GM21529 (cell line): ENCODE data around the gene SESN3.
"Not testable (repeated sequence)": the region's sequence is repeated elsewhere in the genome, so short reads cannot be mapped to it uniquely, and the experiment has no call there.

Experiments used
- ATAC-seq: cut with Tn5 transposase; IDR thresholded peaks from one replicate; pipeline ENCODE4 v1.9.1; 2021; ENCODE audit not compliant: unreplicated experiment

The SESN3 gene

GRCh38 chr11:95231127-95231880 is at the start of gene SESN3:
Gene SESN3 (minus strand): TSS chr11:95231202. CDS start chr11:95230860, 342 bp downstream.
- peak; percentile 94 for ATAC-seq

- ATAC-seq: peak; percentile 71
Measured at GRCh38 chr11:95279921-95280868, 49.2 kb upstream of the SESN3 start.

GRCh38 chr11:95277868-95278267 is 46.9 kb upstream of the SESN3 start:
- ATAC-seq: no peak

GRCh38 chr11:95276139-95276538 is 45.1 kb upstream of the SESN3 start:
- no peak for ATAC-seq

DNA sequence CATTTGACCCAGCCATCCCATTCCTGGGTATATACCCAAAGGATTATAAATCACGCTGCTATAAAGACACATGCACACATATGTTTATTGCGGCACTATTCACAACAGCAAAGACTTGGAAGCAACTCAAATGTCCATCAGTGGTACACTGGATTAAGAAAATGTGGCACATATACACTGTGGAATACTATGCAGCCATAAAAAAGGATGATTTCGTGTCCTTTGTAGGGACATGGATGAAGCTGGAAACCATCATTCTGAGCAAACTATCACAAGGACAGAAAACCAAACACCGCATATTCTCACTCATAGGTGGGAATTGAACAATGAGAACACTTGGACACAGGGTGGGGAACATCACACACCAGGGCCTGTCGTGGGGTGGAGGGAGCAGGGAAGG is 42.6 kb upstream of the SESN3 start:
- ATAC-seq: not testable (repeated sequence)

DNA sequence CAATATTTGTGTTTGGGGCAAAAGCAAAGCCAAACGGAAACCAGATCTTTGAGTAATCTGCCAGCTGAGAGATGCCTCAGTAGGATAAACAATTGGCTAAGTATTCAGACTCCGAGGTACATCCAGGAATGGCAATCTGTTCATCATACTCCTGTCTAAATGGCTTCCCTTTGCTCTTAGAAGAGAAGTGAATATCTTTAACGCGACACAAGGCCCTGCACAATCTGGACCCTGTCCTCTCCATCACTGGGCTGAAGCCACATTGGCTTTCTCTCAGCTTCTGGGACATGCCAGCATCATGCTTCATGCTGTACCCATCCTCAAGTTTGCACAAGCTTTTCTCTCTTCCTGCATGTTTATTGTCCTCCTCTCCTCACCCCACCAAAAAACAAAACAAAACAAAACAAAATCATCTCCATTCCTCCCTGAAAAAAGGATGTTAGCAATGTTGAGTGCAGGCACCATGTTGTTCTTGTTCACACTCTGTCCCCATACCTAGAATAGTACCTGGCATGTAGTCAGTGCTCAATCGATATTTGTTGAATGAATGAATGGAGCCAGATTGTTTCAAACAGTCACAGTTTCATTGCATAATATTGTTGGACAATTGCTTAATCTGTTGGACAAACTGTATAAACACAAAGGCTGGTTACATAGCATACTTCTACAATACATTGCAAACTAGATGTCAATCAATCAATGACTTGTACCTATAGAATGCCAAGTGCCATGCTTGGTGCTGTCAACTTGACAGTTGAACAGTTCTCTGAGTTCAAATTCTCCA is 38.2 kb upstream of the SESN3 start:
- no peak for ATAC-seq

- no peak for ATAC-seq
Measured at GRCh38 chr11:95268391-95268790, 37.4 kb upstream of the SESN3 start.

DNA sequence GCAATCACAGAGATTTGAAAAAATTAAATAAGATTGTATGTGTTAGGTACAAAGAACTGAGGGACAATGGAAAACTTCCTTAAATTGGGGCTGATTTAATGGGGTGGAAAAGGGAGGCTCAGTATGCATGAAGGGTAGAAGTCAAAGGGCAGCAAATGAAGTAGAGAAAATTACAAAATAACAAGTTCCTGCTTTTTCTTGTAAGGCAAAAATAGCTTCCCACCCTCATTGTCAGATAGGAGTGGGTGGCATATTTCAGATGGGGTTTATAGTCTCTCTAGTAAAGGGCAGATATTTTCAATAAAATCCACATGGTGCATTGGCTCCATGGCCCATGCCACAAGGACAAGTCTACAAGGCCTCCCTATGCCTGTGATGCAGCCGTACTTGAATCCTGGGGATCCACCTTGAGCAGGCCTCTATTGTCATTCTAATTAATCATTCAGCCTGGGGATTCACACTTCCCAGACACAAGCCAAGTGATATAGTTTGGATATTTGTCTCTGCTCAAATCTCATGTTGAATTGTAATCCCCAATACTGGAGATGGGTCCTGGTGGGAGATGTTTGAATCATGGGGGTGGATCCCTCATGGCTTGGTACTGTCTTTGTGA is 36.7 kb upstream of the SESN3 start:
- no peak for ATAC-seq

- ATAC-seq: no peak
Measured at GRCh38 chr11:95266751-95267374, 35.9 kb upstream of the SESN3 start.

GRCh38 chr11:95264881-95265280 is 33.9 kb upstream of the SESN3 start:
- ATAC-seq: no peak

- ATAC-seq: no peak
Measured at GRCh38 chr11:95262994-95263765, 32.2 kb upstream of the SESN3 start.

DNA sequence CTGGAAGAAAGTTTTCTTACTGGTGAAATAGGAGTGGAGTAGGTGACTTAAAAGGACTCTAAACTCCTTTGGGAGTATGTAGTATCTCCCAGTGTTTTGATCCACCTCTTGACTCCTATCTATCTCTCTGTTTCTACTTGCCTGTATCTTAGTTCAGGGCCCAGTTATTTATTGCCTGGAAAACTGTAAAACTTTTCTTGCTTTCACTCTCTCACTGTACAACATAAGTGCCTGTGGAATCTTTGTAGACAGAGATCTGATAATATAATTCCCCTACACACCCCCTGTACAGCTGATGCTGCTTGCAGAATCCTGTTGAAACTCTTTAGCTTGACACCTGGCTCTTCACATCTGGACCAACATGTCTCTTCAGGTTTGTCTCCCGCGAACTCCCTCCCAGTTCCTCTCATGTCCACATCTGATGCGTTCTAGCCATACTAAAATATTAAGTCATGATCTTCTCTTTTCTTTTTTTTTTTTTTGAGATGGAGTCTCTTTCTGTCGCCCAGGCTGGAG is 26.5 kb upstream of the SESN3 start:
- no peak for ATAC-seq

DNA sequence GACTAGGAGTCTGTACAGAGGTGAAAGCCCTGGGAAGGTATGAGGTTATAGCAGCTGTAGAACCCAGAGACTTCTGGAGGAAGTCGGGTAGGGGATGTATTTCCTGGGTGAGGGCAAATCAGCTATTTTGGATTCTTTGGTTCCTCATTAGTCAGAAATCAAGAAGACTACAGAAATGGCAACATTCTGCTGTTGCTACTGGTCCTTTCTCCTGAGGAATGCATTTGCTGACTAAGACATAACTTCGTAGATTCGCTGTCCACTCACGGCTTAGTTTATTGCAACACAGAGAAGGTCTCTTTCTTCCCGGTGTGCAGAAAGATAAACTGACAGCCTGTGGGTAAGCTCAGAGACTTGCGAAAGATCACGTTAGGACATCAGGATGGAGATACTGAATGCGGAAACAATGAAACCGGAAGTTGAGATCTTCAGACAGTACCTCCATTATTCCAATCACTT is 25.3 kb upstream of the SESN3 start:
- ATAC-seq: peak; percentile 21

DNA sequence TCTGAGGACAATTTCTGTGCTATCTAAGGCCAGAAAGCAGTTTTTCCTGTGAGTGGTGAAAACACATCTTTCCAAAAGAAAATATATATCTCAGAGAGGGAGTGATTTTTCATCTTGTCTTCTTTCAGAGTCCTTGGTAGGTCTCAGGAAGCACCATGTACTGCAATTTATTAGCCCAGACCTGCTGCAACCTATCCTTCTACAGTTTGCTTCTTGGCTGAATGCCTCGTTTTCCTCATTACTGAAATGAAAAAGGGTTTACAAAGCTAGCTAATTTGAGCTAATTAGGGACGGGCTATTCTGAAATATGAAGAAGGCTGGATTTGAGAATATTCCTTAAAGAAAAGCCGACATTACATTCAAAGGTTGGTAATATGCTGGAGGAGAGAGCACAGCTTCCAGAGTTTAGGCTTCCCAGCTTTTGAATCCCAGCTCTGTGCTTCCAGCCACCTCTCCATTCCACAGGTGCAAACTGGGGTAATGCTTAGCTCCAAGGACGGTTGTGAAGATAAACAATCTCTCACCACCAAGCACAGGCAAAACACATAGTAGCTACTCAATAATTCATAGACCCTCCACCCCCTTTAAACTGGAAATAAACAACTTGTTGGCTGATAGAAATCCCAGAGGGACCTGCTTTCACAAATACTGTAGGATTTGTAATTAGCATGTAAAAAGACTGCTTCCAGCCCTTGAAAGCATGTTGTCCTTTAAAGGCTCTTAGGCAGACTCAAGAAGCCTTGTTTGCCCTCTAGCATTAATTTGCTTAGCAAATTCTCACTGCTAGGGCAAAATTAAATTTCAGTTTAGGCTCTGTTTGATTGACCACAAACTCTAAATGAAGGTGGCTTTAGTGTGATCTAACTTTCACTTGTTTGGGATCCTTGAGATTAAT is 24.5 kb upstream of the SESN3 start:
- ATAC-seq: no peak

DNA sequence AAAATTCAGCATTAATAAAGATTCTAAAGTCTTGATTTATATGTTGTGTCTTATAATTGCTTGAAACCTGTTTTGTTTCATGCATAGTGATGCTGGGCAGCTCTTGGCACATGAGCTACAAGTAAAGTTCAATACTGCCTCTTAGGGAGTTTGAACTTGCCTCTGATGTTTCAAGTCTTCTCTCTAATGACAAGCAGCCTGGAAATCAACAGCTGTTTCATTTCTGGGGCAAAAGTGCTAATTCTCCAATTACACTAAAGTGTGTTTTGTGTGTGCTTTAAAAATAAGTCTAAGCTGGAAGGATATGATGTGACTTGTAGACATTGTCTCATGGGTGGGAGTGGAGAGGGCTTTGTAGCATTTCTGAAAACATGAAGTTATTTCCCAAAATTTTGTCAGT is 23.7 kb upstream of the SESN3 start:
- peak; percentile 11 for ATAC-seq

DNA sequence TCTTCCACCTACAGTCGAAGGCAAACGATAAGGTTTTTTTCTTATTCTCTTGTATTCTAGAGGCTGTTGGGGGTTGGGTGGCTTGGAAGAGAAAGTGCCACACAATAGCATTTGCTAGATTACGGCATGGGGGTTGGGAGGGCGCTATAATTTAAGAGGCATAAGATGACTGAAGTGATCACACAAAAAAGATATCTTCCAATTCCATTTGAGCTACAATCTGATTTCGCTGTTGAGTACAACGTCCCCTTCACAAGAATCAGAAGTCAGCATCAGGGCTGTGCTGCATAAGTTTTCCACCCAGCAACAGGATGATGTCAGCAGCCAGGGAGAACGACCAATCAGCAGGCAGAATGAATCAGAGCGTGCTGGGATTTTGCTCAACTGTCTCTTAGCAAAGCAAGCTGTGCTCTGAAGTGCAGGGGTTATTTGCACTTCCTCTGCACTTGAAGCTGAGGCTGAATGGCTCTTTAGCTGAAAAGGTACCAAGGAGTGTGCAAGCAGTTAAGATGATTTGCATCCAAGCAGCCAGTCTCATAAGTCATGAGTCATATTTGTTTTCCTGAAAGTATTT is 23.2 kb upstream of the SESN3 start:
- peak; percentile 96 for ATAC-seq

- ATAC-seq: no peak
Measured at GRCh38 chr11:95253141-95253540, 22.1 kb upstream of the SESN3 start.

GRCh38 chr11:95252586-95252985 is 21.6 kb upstream of the SESN3 start:
- ATAC-seq: no peak
